GM10847 (cell line): ENCODE data around the gene CCSER1.

ENCODE experiments used
- POLR2A ChIP-seq: IDR thresholded peaks from 2 replicates; pipeline ENCODE4 v1.6.1; 2011; ENCODE audit not compliant: insufficient read length; ENCODE audit errors: extremely low read depth

Gene CCSER1

DNA sequence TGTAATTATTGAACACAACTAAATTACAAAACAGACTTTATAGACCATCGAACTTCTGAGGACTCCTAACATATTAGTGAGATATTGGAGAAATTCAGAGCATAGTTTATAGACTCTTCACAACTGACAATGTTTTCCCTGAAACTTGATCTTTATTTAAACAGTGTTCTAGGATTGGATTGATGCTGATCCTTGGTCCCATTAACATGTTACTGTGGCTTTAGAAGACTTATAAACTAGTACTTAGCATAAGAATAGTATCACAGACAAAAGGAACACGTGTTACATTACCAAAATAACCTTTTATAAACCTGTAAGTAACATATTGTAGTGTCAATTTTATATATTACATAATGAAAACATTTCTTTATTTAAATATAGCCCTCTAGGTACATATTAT is 689.6 kb downstream of the CCSER1 start:
- no peak for TF ChIP-seq POLR2A

- TF ChIP-seq POLR2A = no peak
Observed at GRCh38 chr4:90824266-90825150, 697.3 kb downstream of the CCSER1 start.

GRCh38 chr4:90825849-90826248 is 698.7 kb downstream of the CCSER1 start:
- TF ChIP-seq POLR2A = no peak

DNA sequence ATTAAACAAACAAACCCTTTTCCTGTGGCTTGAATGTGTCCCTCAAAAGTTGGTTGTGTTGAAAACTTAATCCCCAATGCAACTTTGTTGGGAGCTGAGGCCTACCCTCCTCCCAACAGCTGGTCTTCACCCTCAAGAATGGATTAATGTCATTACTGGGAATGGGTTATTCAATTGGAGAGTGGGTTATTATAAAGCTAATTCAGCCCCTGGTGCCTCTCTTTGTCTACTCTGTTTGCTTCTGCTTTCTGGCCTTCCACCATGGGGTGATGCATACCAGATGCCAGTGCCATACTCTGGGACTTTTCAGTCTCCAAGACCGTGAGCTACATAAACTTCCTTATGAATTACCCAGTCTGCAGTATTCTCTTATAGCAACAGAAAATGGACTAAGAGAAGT is 706.5 kb downstream of the CCSER1 start:
- no peak for TF ChIP-seq POLR2A

- TF ChIP-seq POLR2A = no peak
Observed at GRCh38 chr4:90837241-90837640, 710.0 kb downstream of the CCSER1 start.

DNA sequence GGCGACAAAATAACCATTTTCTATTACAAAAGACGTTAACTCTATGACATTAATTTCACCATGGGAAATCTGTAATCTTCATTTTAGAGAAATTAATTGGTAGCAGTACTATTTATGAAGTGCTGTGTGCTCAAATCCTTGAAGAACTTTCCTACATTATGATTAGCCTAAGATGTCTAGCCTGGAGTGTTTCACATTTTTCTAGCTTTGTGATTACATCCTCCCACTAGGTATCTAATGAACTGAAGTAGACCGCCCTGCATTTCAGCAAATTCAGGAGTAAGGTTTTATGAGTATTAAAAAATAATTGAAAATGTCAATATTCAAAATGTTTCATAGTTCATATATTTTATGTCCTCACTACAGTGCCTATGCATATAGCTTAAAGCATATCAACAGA is 713.1 kb downstream of the CCSER1 start:
- no peak for TF ChIP-seq POLR2A

DNA sequence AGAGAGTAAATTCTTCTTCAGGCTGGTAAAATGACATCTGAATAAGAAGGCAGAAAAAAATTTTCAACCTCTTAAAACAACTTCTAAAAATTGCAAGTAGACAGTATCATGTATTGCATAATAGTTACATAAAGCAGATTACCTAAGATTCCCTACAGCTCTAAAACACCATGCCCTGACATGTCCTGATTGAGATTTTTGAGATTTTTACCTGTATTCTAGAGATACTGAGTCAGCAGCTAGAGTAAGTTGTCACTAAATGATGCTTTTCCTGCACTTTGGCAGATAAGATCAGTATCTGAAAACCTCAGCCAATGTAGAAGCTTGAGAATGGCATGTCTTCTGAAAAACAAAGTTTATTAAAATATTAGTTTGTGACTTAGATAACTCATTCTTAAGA is 713.6 kb downstream of the CCSER1 start:
- TF ChIP-seq POLR2A = no peak

DNA sequence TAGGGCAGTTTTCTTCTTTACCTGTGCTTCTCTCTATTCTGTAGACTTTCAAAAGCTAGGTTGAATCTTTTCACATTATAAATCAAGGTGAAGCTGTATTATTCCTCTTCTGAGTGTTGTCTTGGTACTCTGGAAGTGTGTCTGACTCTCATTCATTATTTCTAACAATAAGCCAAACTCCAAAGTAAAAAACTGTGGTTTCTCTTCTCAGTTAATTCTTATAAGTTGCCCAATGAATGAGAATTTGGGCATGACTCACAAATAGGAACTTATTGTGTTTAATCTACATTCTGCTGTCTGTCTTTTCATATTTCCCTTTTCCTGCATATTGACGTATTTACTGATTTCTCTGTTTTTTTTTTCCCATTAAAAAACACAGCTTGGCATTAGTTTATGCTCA is 714.5 kb downstream of the CCSER1 start:
- no peak for TF ChIP-seq POLR2A

DNA sequence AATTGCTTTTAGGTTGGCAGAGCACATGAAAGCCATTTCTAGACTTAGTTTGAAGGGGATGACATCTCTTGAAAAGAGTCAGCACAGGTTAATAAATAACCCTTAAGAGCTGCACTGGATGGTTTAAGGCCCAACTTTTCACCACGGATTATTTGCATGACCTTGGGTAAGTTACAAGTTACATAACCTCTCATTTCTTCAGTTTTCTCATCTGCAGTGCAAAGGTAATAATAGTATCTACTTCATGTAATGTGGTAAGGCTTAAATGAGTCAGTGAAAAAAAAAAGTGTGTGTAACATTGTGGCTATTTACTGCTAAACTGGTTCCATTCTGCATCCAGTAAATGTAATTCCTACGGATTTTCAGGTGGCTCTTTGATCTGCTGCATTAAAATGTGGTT is 715.8 kb downstream of the CCSER1 start:
- TF ChIP-seq POLR2A = no peak

DNA sequence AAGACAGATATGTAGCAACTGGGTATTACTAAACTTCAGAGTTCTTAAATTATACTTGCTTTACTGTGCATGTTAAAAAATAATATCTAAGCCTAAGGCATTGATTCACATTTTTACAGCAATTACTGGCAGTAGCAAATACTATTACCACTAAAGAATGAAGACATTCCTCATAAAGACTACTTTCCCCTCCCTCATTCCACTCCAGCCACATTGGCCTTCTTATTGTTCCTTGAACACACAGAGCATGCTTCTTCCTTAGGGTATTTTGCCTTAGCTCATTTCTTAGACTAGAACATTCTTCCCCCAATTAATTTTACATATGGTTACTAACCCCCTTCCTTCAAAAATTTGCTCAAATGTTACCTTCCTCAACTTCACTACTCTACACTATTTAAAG is 717.0 kb downstream of the CCSER1 start:
- no peak for TF ChIP-seq POLR2A

DNA sequence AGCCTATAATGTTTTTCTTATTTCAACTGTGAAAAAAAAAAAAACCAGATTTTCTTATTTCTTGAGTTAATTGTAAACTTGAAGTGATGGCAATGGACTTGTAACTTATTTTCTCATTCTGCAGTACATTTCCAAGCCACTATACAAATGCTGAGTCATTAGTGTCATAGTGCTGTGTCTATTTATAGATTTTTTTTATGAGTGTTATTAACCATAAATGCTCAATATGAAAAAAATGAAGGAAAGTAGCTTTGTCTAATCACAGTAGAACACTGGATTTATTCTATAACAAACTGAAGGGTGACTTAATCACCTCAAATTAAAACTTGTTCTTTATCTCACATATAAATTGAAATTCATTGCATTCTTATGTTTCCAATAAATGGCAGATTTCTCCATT is 718.6 kb downstream of the CCSER1 start:
- TF ChIP-seq POLR2A = no peak

DNA sequence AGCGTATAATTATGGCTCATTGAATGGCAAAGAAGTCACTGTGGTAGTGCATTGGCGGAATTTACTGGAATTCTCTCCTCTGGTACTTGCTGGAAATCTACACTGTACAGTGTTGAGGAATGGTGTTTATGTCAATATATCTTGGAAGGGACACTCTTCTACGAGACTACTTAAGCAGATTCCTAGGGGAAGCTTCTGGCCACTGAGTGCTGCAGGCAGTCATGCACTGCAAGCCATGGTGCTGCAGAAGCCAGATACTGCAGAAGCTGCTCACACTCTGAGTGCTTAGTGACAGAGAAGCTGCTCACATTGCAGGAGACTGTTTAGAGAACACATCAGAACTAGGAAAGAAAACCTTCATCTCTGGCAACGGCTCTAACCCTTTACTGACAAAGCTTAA is 725.0 kb downstream of the CCSER1 start:
- TF ChIP-seq POLR2A = no peak

DNA sequence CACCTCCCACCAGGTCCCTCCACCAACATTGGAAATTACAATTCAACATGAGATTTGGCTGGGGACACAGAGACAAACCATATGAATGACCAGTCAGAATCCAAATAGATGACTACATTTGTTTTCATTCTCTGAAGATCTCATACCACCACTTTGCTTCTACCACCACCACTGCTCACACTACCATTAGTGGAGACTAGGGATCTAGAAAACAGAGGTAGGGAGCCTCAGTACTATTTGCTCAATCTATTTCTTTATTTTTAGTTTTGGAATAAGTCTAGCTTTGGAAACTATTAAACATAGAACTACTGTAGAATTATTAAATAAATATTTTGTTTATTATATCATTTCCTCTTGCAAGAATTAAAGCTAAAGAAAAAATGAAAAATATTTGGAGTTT is 727.9 kb downstream of the CCSER1 start:
- no peak for TF ChIP-seq POLR2A

- TF ChIP-seq POLR2A = no peak
Observed at GRCh38 chr4:90857081-90857820, 730.1 kb downstream of the CCSER1 start.

- no peak for TF ChIP-seq POLR2A
Observed at GRCh38 chr4:90875791-90876190, 748.6 kb downstream of the CCSER1 start.

- no peak for TF ChIP-seq POLR2A
Observed at GRCh38 chr4:90876296-90876695, 749.1 kb downstream of the CCSER1 start.
